Measurements from ENCODE around the gene ABHD2. TPM values are rescaled to one million over a fixed set of nuclear protein-coding genes. Genes with fewer than 3 reads are reported as not detected.

Gene ABHD2
- total RNA-seq, 1 donor = 97.2 TPM

- Histone ChIP-seq H3K27me3 (ENCODE audit: insufficient read depth, low read length) (no peaks in the 10 kb centered on the region), H3K4me1 (ENCODE audit: insufficient read depth, low read length) (peaks cover 21% of the 10 kb centered on the region), H3K4me3 (ENCODE audit: low read length) (no peak overlapping the region), H3K9me3 (ENCODE audit: low read depth, low read length) (no peaks in the 10 kb centered on the region)
Observed at GRCh38 chr15:89103481-89104171, 15.4 kb downstream of the ABHD2 start.

GRCh38 chr15:89104172-89104564, 15.9 kb downstream of the ABHD2 start:
- Histone ChIP-seq H3K9me3 (ENCODE audit: low read depth, low read length) (no peaks in the 10 kb centered on the region), H3K4me3 (ENCODE audit: low read length) (no peak overlapping the region), H3K27me3 (ENCODE audit: insufficient read depth, low read length) (no peaks in the 10 kb centered on the region), H3K4me1 (ENCODE audit: insufficient read depth, low read length) (peaks cover 26% of the 10 kb centered on the region)

- H3K4me3 ChIP-seq (ENCODE audit: low read length) = no peak overlapping the region
- H3K9me3 ChIP-seq (ENCODE audit: low read depth, low read length) = no peaks in the 10 kb centered on the region
- peaks cover 28% of the 10 kb centered on the region for H3K4me1 ChIP-seq (ENCODE audit: insufficient read depth, low read length)
- no peaks in the 10 kb centered on the region for H3K27me3 ChIP-seq (ENCODE audit: insufficient read depth, low read length)
Observed at GRCh38 chr15:89105147-89105546, 16.9 kb downstream of the ABHD2 start.

- Histone ChIP-seq H3K4me1 (ENCODE audit: insufficient read depth, low read length) (peaks cover 20% of the 10 kb centered on the region), H3K4me3 (ENCODE audit: low read length) (no peak overlapping the region), H3K9me3 (ENCODE audit: low read depth, low read length) (no peaks in the 10 kb centered on the region), H3K27me3 (ENCODE audit: insufficient read depth, low read length) (no peaks in the 10 kb centered on the region)
Observed at GRCh38 chr15:89106200-89106599, 17.9 kb downstream of the ABHD2 start.

GRCh38 chr15:89107984-89108383, 19.7 kb downstream of the ABHD2 start:
- Histone ChIP-seq H3K9me3 (ENCODE audit: low read depth, low read length) (no peaks in the 10 kb centered on the region), H3K27me3 (ENCODE audit: insufficient read depth, low read length) (no peaks in the 10 kb centered on the region), H3K4me1 (ENCODE audit: insufficient read depth, low read length) (peaks cover 29% of the 10 kb centered on the region), H3K4me3 (ENCODE audit: low read length) (no peak overlapping the region)

GRCh38 chr15:89108835-89109234, 20.6 kb downstream of the ABHD2 start:
- Histone ChIP-seq H3K27me3 (ENCODE audit: insufficient read depth, low read length) (no peaks in the 10 kb centered on the region), H3K9me3 (ENCODE audit: low read depth, low read length) (no peaks in the 10 kb centered on the region), H3K4me1 (ENCODE audit: insufficient read depth, low read length) (peaks cover 29% of the 10 kb centered on the region), H3K4me3 (ENCODE audit: low read length) (no peak overlapping the region)

GRCh38 chr15:89109238-89109637, 21.0 kb downstream of the ABHD2 start:
- no peaks in the 10 kb centered on the region for H3K27me3 ChIP-seq (ENCODE audit: insufficient read depth, low read length)
- no peaks in the 10 kb centered on the region for H3K9me3 ChIP-seq (ENCODE audit: low read depth, low read length)
- no peak overlapping the region for H3K4me3 ChIP-seq (ENCODE audit: low read length)
- H3K4me1 ChIP-seq (ENCODE audit: insufficient read depth, low read length) = peaks cover 25% of the 10 kb centered on the region

GRCh38 chr15:89110060-89110459, 21.8 kb downstream of the ABHD2 start:
- Histone ChIP-seq H3K4me1 (ENCODE audit: insufficient read depth, low read length) (peaks cover 17% of the 10 kb centered on the region), H3K4me3 (ENCODE audit: low read length) (no peak overlapping the region), H3K9me3 (ENCODE audit: low read depth, low read length) (no peaks in the 10 kb centered on the region), H3K27me3 (ENCODE audit: insufficient read depth, low read length) (no peaks in the 10 kb centered on the region)

GRCh38 chr15:89111352-89111751, 23.1 kb downstream of the ABHD2 start:
- Histone ChIP-seq H3K27me3 (ENCODE audit: insufficient read depth, low read length) (no peaks in the 10 kb centered on the region), H3K4me3 (ENCODE audit: low read length) (no peak overlapping the region), H3K4me1 (ENCODE audit: insufficient read depth, low read length) (peaks cover 16% of the 10 kb centered on the region), H3K9me3 (ENCODE audit: low read depth, low read length) (no peaks in the 10 kb centered on the region)

- H3K4me1 ChIP-seq (ENCODE audit: insufficient read depth, low read length) = peaks cover 16% of the 10 kb centered on the region
- H3K4me3 ChIP-seq (ENCODE audit: low read length) = no peak overlapping the region
- no peaks in the 10 kb centered on the region for H3K9me3 ChIP-seq (ENCODE audit: low read depth, low read length)
- no peaks in the 10 kb centered on the region for H3K27me3 ChIP-seq (ENCODE audit: insufficient read depth, low read length)
Observed at GRCh38 chr15:89111961-89112340, 23.7 kb downstream of the ABHD2 start.

GRCh38 chr15:89112341-89112971, 24.2 kb downstream of the ABHD2 start:
- Histone ChIP-seq H3K9me3 (ENCODE audit: low read depth, low read length) (no peaks in the 10 kb centered on the region), H3K27me3 (ENCODE audit: insufficient read depth, low read length) (no peaks in the 10 kb centered on the region), H3K4me1 (ENCODE audit: insufficient read depth, low read length) (peaks cover 19% of the 10 kb centered on the region), H3K4me3 (ENCODE audit: low read length) (no peak overlapping the region)

GRCh38 chr15:89113296-89114024, 25.2 kb downstream of the ABHD2 start:
- Histone ChIP-seq H3K27me3 (ENCODE audit: insufficient read depth, low read length) (no peaks in the 10 kb centered on the region), H3K4me1 (ENCODE audit: insufficient read depth, low read length) (peaks cover 29% of the 10 kb centered on the region), H3K9me3 (ENCODE audit: low read depth, low read length) (no peaks in the 10 kb centered on the region), H3K4me3 (ENCODE audit: low read length) (no peak overlapping the region)

- H3K9me3 ChIP-seq (ENCODE audit: low read depth, low read length) = no peaks in the 10 kb centered on the region
- no peak overlapping the region for H3K4me3 ChIP-seq (ENCODE audit: low read length)
- H3K27me3 ChIP-seq (ENCODE audit: insufficient read depth, low read length) = no peaks in the 10 kb centered on the region
- H3K4me1 ChIP-seq (ENCODE audit: insufficient read depth, low read length) = peaks cover 38% of the 10 kb centered on the region
Observed at GRCh38 chr15:89114990-89115389, 26.7 kb downstream of the ABHD2 start.

GRCh38 chr15:89115547-89115946, 27.3 kb downstream of the ABHD2 start:
- Histone ChIP-seq H3K9me3 (ENCODE audit: low read depth, low read length) (no peaks in the 10 kb centered on the region), H3K4me3 (ENCODE audit: low read length) (no peak overlapping the region), H3K4me1 (ENCODE audit: insufficient read depth, low read length) (peaks cover 38% of the 10 kb centered on the region), H3K27me3 (ENCODE audit: insufficient read depth, low read length) (no peaks in the 10 kb centered on the region)

- Histone ChIP-seq H3K27me3 (ENCODE audit: insufficient read depth, low read length) (no peaks in the 10 kb centered on the region), H3K4me3 (ENCODE audit: low read length) (no peak overlapping the region), H3K4me1 (ENCODE audit: insufficient read depth, low read length) (peaks cover 38% of the 10 kb centered on the region), H3K9me3 (ENCODE audit: low read depth, low read length) (no peaks in the 10 kb centered on the region)
Observed at GRCh38 chr15:89116404-89116803, 28.1 kb downstream of the ABHD2 start.
